ENCODE data around the gene DHRSX.

The DHRSX gene

GRCh38 chrX:2332252-2332651 lies 168.5 kb downstream of the DHRSX start:
- Mint-ChIP-seq H3K4me3 (no peak overlapping the region), H3K27ac (no peak overlapping the region), H3K4me1 (ENCODE audit: low read depth) (no peaks in the 10 kb centered on the region), H3K27me3 (ENCODE audit: low read depth) (no peaks in the 10 kb centered on the region), H3K9me3 (peaks cover 22% of the 10 kb centered on the region), H3K36me3 (ENCODE audit: low read depth) (peaks cover 4% of the 10 kb centered on the region)

GRCh38 chrX:2330910-2331309 lies 169.9 kb downstream of the DHRSX start:
- H3K4me1 Mint-ChIP-seq (ENCODE audit: low read depth): no peaks in the 10 kb centered on the region
- H3K27me3 Mint-ChIP-seq (ENCODE audit: low read depth): no peaks in the 10 kb centered on the region
- H3K27ac Mint-ChIP-seq: no peak overlapping the region
- no peak overlapping the region for H3K4me3 Mint-ChIP-seq
- peaks cover 4% of the 10 kb centered on the region for H3K36me3 Mint-ChIP-seq (ENCODE audit: low read depth)
- peaks cover 20% of the 10 kb centered on the region for H3K9me3 Mint-ChIP-seq

GRCh38 chrX:2330487-2330886 lies 170.3 kb downstream of the DHRSX start:
- Mint-ChIP-seq H3K9me3 (peaks cover 21% of the 10 kb centered on the region), H3K27me3 (ENCODE audit: low read depth) (no peaks in the 10 kb centered on the region), H3K27ac (no peak overlapping the region), H3K36me3 (ENCODE audit: low read depth) (peaks cover 8% of the 10 kb centered on the region), H3K4me1 (ENCODE audit: low read depth) (no peaks in the 10 kb centered on the region), H3K4me3 (no peak overlapping the region)

GRCh38 chrX:2327423-2327822 lies 173.4 kb downstream of the DHRSX start:
- no peaks in the 10 kb centered on the region for H3K4me1 Mint-ChIP-seq (ENCODE audit: low read depth)
- peaks cover 39% of the 10 kb centered on the region for H3K9me3 Mint-ChIP-seq
- no peak overlapping the region for H3K4me3 Mint-ChIP-seq
- H3K36me3 Mint-ChIP-seq (ENCODE audit: low read depth): peaks cover 10% of the 10 kb centered on the region
- no peak overlapping the region for H3K27ac Mint-ChIP-seq
- H3K27me3 Mint-ChIP-seq (ENCODE audit: low read depth): no peaks in the 10 kb centered on the region

GRCh38 chrX:2325076-2325784 lies 175.5 kb downstream of the DHRSX start:
- H3K27ac Mint-ChIP-seq: no peak overlapping the region
- H3K36me3 Mint-ChIP-seq (ENCODE audit: low read depth): peaks cover 10% of the 10 kb centered on the region
- peaks cover 49% of the 10 kb centered on the region for H3K9me3 Mint-ChIP-seq
- no peaks in the 10 kb centered on the region for H3K4me1 Mint-ChIP-seq (ENCODE audit: low read depth)
- H3K4me3 Mint-ChIP-seq: no peak overlapping the region
- no peaks in the 10 kb centered on the region for H3K27me3 Mint-ChIP-seq (ENCODE audit: low read depth)

GRCh38 chrX:2324151-2324550 lies 176.6 kb downstream of the DHRSX start:
- peaks cover 8% of the 10 kb centered on the region for H3K36me3 Mint-ChIP-seq (ENCODE audit: low read depth)
- H3K4me1 Mint-ChIP-seq (ENCODE audit: low read depth): no peaks in the 10 kb centered on the region

GRCh38 chrX:2321411-2321810 lies 179.4 kb downstream of the DHRSX start:
- Mint-ChIP-seq H3K4me1 (ENCODE audit: low read depth) (no peaks in the 10 kb centered on the region), H3K36me3 (ENCODE audit: low read depth) (peaks cover 6% of the 10 kb centered on the region), H3K4me3 (no peak overlapping the region), H3K27me3 (ENCODE audit: low read depth) (no peaks in the 10 kb centered on the region), H3K27ac (no peak overlapping the region), H3K9me3 (peaks cover 50% of the 10 kb centered on the region)

More at GRCh38 chrX:2324151-2324550, 176.6 kb downstream of the DHRSX start:
- no peaks in the 10 kb centered on the region for H3K27me3 Mint-ChIP-seq (ENCODE audit: low read depth)
- H3K27ac Mint-ChIP-seq: no peak overlapping the region
- H3K4me3 Mint-ChIP-seq: no peak overlapping the region
- H3K9me3 Mint-ChIP-seq: peaks cover 41% of the 10 kb centered on the region

GRCh38 chrX:2320580-2321327 lies 180.0 kb downstream of the DHRSX start:
- Mint-ChIP-seq H3K9me3 (peaks cover 48% of the 10 kb centered on the region), H3K4me1 (ENCODE audit: low read depth) (no peaks in the 10 kb centered on the region), H3K36me3 (ENCODE audit: low read depth) (peaks cover 4% of the 10 kb centered on the region), H3K27ac (no peak overlapping the region), H3K4me3 (no peak overlapping the region), H3K27me3 (ENCODE audit: low read depth) (no peaks in the 10 kb centered on the region)

GRCh38 chrX:2320089-2320488 lies 180.7 kb downstream of the DHRSX start:
- Mint-ChIP-seq H3K9me3 (peaks cover 44% of the 10 kb centered on the region), H3K36me3 (ENCODE audit: low read depth) (no peaks in the 10 kb centered on the region), H3K27ac (no peak overlapping the region), H3K4me1 (ENCODE audit: low read depth) (no peaks in the 10 kb centered on the region), H3K4me3 (no peak overlapping the region), H3K27me3 (ENCODE audit: low read depth) (no peaks in the 10 kb centered on the region)

- Mint-ChIP-seq H3K27ac (no peak overlapping the region), H3K9me3 (peaks cover 39% of the 10 kb centered on the region), H3K4me1 (ENCODE audit: low read depth) (no peaks in the 10 kb centered on the region), H3K4me3 (no peak overlapping the region), H3K27me3 (ENCODE audit: low read depth) (no peaks in the 10 kb centered on the region), H3K36me3 (ENCODE audit: low read depth) (no peaks in the 10 kb centered on the region)
Observed at GRCh38 chrX:2318371-2318770, 182.4 kb downstream of the DHRSX start.

- Mint-ChIP-seq H3K27ac (no peak overlapping the region), H3K4me1 (ENCODE audit: low read depth) (no peaks in the 10 kb centered on the region), H3K9me3 (peaks cover 34% of the 10 kb centered on the region), H3K27me3 (ENCODE audit: low read depth) (no peaks in the 10 kb centered on the region), H3K4me3 (no peak overlapping the region), H3K36me3 (ENCODE audit: low read depth) (no peaks in the 10 kb centered on the region)
Observed at GRCh38 chrX:2317527-2318055, 183.2 kb downstream of the DHRSX start.

GRCh38 chrX:2316534-2316933 lies 184.2 kb downstream of the DHRSX start:
- H3K36me3 Mint-ChIP-seq (ENCODE audit: low read depth): peaks cover 3% of the 10 kb centered on the region
- no peaks in the 10 kb centered on the region for H3K4me1 Mint-ChIP-seq (ENCODE audit: low read depth)
- no peak overlapping the region for H3K4me3 Mint-ChIP-seq
- H3K9me3 Mint-ChIP-seq: peaks cover 38% of the 10 kb centered on the region
- H3K27ac Mint-ChIP-seq: no peak overlapping the region
- H3K27me3 Mint-ChIP-seq (ENCODE audit: low read depth): no peaks in the 10 kb centered on the region

GRCh38 chrX:2315434-2315833 lies 185.3 kb downstream of the DHRSX start:
- Mint-ChIP-seq H3K36me3 (ENCODE audit: low read depth) (peaks cover 3% of the 10 kb centered on the region), H3K9me3 (peaks cover 44% of the 10 kb centered on the region), H3K27ac (no peak overlapping the region), H3K4me3 (no peak overlapping the region), H3K4me1 (ENCODE audit: low read depth) (no peaks in the 10 kb centered on the region), H3K27me3 (ENCODE audit: low read depth) (no peaks in the 10 kb centered on the region)

GRCh38 chrX:2314831-2315365 lies 185.9 kb downstream of the DHRSX start:
- Mint-ChIP-seq H3K27ac (no peak overlapping the region), H3K4me3 (no peak overlapping the region), H3K27me3 (ENCODE audit: low read depth) (no peaks in the 10 kb centered on the region), H3K4me1 (ENCODE audit: low read depth) (no peaks in the 10 kb centered on the region), H3K9me3 (peaks cover 46% of the 10 kb centered on the region), H3K36me3 (ENCODE audit: low read depth) (peaks cover 3% of the 10 kb centered on the region)
